Cardiac muscle cell (in vitro differentiated cells and primary cell): ENCODE results near the gene RNF150. TPM values are rescaled to one million over a fixed set of nuclear protein-coding genes. Genes with fewer than 3 reads are reported as not detected.

ENCODE experiments used
- DNase-seq, 2 donors: peaks; one replicate each; pipeline versions ENCODE4 v3.0.0 to v3.0.0-alpha.2; 2010 to 2017; ENCODE audit warnings: low read depth in 1 of 2, low spot score in 1 of 2
- H3K27ac ChIP-seq: fragments of 200-600 bp; sonication (generic); 2 replicates; pipeline ENCODE4 v1.5.1; 2016
- H3K27me3 ChIP-seq: fragments of 200-600 bp; sonication (generic); 2 replicates; pipeline ENCODE4 v1.6.0; 2016; ENCODE audit warnings: control low read depth
- H3K36me3 ChIP-seq: fragments of 200-600 bp; sonication (generic); 2 replicates; pipeline ENCODE4 v1.5.1; 2016; ENCODE audit warnings: control low read depth
- H3K4me1 ChIP-seq: fragments of 200-600 bp; sonication (generic); 2 replicates; pipeline ENCODE4 v1.8.1; 2017; ENCODE audit warnings: low read depth, mild to moderate bottlenecking, mixed run types
- H3K4me3 ChIP-seq: fragments of 200-600 bp; sonication (generic); 2 replicates; pipeline ENCODE4 v1.5.1; 2016; ENCODE audit warnings: mild to moderate bottlenecking
- H3K9me3 ChIP-seq: fragments of 200-600 bp; sonication (generic); 2 replicates; pipeline ENCODE4 v1.5.1; 2017; ENCODE audit warnings: low read depth, mild to moderate bottlenecking, control low read depth
- polyA plus RNA-seq: library from polyadenylated mRNA; unstranded; fragments of >200 nt; fragmentation: Nextera tagmentation; extraction: Ambion mirVana; gene quantifications from 2 replicates; pipeline ENCODE4 v1.2.1, GENCODE V29; 2016
- total RNA-seq: library from RNA; depleted of rRNA; stranded (reverse); fragments of >200 nt; gene quantifications from 2 replicates; pipeline ENCODE4 v1.2.3, GENCODE V29; 2016
- TF ChIP-seq, protein P1 (sequence below): IDR thresholded peaks from 2 replicates; pipeline ENCODE4 v1.5.1; 2012; ENCODE audit warnings: low read depth, mild to moderate bottlenecking, low read length

RNF150 gene
- total and polyA plus RNA-seq, 2 experiments from 2014 or later, result 20.1 to 57.4 TPM

DNA sequence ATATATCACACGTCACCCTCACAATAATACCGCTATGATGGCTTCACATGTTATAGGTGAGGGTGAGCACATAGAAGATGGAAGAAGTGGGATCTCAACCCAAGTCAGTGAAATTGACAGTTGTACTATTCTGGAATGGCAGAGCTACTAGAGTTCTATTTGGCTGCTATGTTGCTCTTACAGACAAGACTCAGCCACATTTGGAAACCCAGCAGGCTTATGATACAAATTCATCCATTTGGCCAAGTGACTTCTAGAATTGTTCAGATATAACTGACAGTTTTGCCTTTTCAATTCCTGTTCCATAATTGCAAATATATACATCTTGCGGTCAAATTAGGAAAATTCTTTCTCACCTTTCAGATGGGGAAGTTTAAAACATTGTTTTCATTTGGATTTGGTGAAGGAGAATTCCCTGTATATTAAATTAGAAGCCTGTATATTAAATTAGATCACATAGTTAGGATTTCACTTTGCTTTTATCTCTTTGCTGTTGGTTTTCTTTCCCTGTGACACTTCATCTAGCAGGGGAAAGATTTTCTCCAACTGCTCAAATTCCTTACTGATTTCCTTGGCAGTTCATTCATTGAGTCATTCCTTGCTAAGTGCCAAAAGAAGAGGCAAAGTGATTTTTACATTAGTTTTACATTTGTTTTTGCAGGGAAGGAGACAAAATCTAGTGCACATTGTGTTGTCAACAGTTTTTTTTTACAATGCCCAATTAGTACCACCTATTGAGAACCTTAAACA is 256.5 kb downstream of the RNF150 start:
- Histone ChIP-seq H3K36me3 (no peaks in the 10 kb centered on the region), H3K4me3 (no peak overlapping the region), H3K27ac (no peak overlapping the region), H3K9me3 (no peaks in the 10 kb centered on the region), H3K27me3 (no peaks in the 10 kb centered on the region), H3K4me1 (peaks cover 2% of the 10 kb centered on the region)
- DNase-seq, result peak in 1 of 2 donors; percentile 46
- TF ChIP-seq, protein P1, sequence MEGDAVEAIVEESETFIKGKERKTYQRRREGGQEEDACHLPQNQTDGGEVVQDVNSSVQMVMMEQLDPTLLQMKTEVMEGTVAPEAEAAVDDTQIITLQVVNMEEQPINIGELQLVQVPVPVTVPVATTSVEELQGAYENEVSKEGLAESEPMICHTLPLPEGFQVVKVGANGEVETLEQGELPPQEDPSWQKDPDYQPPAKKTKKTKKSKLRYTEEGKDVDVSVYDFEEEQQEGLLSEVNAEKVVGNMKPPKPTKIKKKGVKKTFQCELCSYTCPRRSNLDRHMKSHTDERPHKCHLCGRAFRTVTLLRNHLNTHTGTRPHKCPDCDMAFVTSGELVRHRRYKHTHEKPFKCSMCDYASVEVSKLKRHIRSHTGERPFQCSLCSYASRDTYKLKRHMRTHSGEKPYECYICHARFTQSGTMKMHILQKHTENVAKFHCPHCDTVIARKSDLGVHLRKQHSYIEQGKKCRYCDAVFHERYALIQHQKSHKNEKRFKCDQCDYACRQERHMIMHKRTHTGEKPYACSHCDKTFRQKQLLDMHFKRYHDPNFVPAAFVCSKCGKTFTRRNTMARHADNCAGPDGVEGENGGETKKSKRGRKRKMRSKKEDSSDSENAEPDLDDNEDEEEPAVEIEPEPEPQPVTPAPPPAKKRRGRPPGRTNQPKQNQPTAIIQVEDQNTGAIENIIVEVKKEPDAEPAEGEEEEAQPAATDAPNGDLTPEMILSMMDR, result no peak

DNA sequence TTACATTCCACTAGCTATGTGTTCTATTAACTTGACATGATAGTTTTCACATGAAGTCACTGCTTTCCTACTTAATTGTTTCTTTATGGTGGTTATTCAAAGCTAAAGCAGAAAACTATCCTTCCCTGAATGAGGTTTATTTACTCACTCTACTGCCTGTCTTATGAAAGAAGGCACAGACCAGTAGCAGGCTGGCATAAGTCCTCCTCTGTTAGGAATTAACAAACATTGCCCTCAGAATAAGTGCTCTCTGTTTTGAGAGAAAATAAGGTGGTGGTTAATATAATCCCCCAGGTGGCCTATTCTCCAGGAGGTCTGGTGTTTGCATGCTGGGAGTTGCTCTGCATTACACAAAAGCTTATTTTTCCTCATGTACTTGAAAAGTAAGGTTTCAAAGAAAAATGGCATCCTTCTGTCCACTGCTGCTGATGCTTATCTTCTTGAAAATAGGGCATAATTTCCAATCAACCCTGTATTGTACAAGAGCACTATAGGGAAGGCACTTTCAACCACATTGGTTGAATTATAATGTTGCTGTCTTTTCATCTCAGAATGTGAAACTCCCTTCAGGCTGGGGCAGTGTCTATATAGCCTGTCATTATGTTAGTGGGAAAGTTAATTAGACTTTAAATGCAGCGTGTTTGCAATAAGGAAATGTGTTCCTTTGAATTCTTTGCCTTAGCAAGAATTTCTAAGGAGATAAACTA is 257.4 kb downstream of the RNF150 start:
- DNase-seq, result no peak
- no peaks in the 10 kb centered on the region for H3K36me3 ChIP-seq
- H3K4me3 ChIP-seq, result no peak overlapping the region
- H3K4me1 ChIP-seq, result peaks cover 10% of the 10 kb centered on the region
- TF ChIP-seq, protein P1, result no peak
- no peaks in the 10 kb centered on the region for H3K27me3 ChIP-seq
- no peak overlapping the region for H3K27ac ChIP-seq
- H3K9me3 ChIP-seq, result no peaks in the 10 kb centered on the region

DNA sequence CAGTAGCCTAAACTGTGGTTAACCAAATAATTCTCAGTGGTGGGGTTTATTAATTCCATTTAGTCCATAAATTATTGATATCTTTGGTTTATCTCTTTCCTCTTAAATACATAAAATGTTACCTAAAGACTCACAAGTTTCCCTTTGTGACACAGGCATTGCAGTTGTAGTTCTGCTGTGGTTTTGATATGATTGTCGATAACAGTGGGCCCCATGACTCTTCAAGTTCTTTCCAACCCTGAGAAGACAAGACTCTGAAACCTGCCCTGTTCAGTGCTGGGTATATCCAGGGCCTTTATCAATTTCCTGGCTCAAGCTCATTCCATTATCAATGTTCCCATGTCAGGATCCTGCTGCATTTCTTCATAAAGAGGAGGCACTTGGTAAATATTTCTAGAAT is 259.2 kb downstream of the RNF150 start:
- TF ChIP-seq, protein P1, result no peak
- H3K36me3 ChIP-seq, result no peaks in the 10 kb centered on the region
- H3K9me3 ChIP-seq, result no peaks in the 10 kb centered on the region
- peaks cover 13% of the 10 kb centered on the region for H3K4me1 ChIP-seq
- H3K4me3 ChIP-seq, result no peak overlapping the region
- H3K27me3 ChIP-seq, result no peaks in the 10 kb centered on the region
- no peak for DNase-seq
- H3K27ac ChIP-seq, result no peak overlapping the region

DNA sequence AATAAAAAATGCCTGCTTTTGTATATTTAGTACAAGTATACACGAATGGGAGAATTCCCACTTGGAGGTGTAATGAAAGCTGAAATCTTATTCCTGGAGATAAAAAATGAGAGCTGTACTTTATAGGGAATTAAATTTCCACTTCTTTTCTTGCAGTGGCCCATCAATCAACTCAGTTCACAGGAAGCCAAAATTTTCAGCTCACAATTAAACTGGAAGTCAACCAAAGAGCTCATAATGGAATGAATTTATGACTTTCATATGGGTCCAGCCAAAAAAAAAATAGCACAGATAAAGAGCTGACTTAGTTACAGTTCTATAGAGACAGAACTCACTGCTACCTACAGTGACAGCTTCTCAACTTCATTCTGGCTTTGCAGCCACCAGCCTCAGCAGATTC is 261.9 kb downstream of the RNF150 start:
- H3K27ac ChIP-seq, result no peak overlapping the region
- no peaks in the 10 kb centered on the region for H3K9me3 ChIP-seq
- no peaks in the 10 kb centered on the region for H3K36me3 ChIP-seq
- H3K4me3 ChIP-seq, result no peak overlapping the region
- peaks cover 33% of the 10 kb centered on the region for H3K4me1 ChIP-seq
- H3K27me3 ChIP-seq, result no peaks in the 10 kb centered on the region
- no peak for DNase-seq
- TF ChIP-seq, protein P1, result no peak

DNA sequence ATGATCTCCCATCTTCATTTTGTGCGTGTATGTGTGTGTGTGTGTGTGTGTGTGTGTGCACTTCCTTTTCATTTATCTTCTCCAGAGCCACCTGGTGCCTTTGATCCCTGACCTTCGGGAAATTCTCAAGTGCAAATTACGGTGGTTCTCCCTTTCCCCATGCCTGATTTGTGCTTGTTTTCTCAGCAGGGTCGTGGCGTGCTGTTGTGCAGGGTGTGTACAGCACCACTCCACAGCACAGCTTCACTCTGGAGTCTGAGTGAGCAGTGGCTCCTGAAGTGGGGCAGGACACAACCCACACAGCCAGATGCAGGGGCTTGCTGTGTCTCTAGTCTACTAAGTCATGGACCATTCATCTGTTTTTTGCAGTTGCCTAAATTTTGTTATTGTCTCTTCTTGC is 262.8 kb downstream of the RNF150 start:
- no peaks in the 10 kb centered on the region for H3K36me3 ChIP-seq
- peaks cover 37% of the 10 kb centered on the region for H3K4me1 ChIP-seq
- no peak for DNase-seq
- no peak overlapping the region for H3K4me3 ChIP-seq
- no peaks in the 10 kb centered on the region for H3K9me3 ChIP-seq
- H3K27me3 ChIP-seq, result no peaks in the 10 kb centered on the region
- TF ChIP-seq, protein P1, result no peak
- H3K27ac ChIP-seq, result no peak overlapping the region
